ENCODE results near the gene AXIN1. TPM values are rescaled to one million over a fixed set of nuclear protein-coding genes. Genes with fewer than 3 reads are reported as not detected.

AXIN1 gene
- total RNA-seq, 1 experiment from 2014 or later = 43.7 TPM

GRCh38 chr16:303760-304505 is 48.6 kb downstream of the AXIN1 start:
- no peaks in the 10 kb centered on the region for H3K9me3 Mint-ChIP-seq (ENCODE audit: unreplicated experiment)
- DNase-seq (ENCODE audit: unreplicated experiment) = no peak
- TF ChIP-seq CTCF (IDR thresholded peaks at IDR 0.05; ENCODE audit: unreplicated experiment) = no peak
- CTCF ChIA-PET = no interaction called here
- no peaks in the 10 kb centered on the region for H3K4me1 Mint-ChIP-seq (ENCODE audit: insufficient read depth, unreplicated experiment)
- BruUV-seq (replicated peaks) = no TSS peak
- H3K4me3 Mint-ChIP-seq (ENCODE audit: unreplicated experiment) = no peak overlapping the region
- intact Hi-C loops (cut with micrococcal nuclease) = no loop called here
- POLR2A ChIA-PET = no interaction called here
- no peaks in the 10 kb centered on the region for H3K27me3 Mint-ChIP-seq (ENCODE audit: insufficient read depth, unreplicated experiment)
- H3K36me3 Mint-ChIP-seq (ENCODE audit: insufficient read depth, unreplicated experiment) = peaks cover 47% of the 10 kb centered on the region
- H3K27ac Mint-ChIP-seq (ENCODE audit: low read depth, unreplicated experiment) = no peak overlapping the region

GRCh38 chr16:301950-302349 is 50.6 kb downstream of the AXIN1 start:
- TF ChIP-seq CTCF (IDR thresholded peaks at IDR 0.05; ENCODE audit: unreplicated experiment) = no peak
- no TSS peak for BruUV-seq (replicated peaks)
- intact Hi-C loops (cut with micrococcal nuclease) = no loop called here
- CTCF ChIA-PET = no interaction called here
- Mint-ChIP-seq H3K9me3 (ENCODE audit: unreplicated experiment) (no peaks in the 10 kb centered on the region), H3K36me3 (ENCODE audit: insufficient read depth, unreplicated experiment) (peaks cover 60% of the 10 kb centered on the region), H3K4me1 (ENCODE audit: insufficient read depth, unreplicated experiment) (no peaks in the 10 kb centered on the region), H3K4me3 (ENCODE audit: unreplicated experiment) (no peak overlapping the region), H3K27me3 (ENCODE audit: insufficient read depth, unreplicated experiment) (no peaks in the 10 kb centered on the region), H3K27ac (ENCODE audit: low read depth, unreplicated experiment) (no peak overlapping the region)
- DNase-seq (ENCODE audit: unreplicated experiment) = no peak
- POLR2A ChIA-PET = interaction anchor here (1.2 kb wide), 1 partner anchor 67 kb away, joined by 4 read pairs; the partner anchor contains the start of gene FAM234A

- H3K27ac Mint-ChIP-seq (ENCODE audit: low read depth, unreplicated experiment) = no peak overlapping the region
These were observed 51.3 kb downstream of the AXIN1 start for GRCh38 chr16:301235-301634.

GRCh38 chr16:297832-298231 is 54.7 kb downstream of the AXIN1 start:
- Mint-ChIP-seq H3K9me3 (ENCODE audit: unreplicated experiment) (no peaks in the 10 kb centered on the region), H3K27ac (ENCODE audit: low read depth, unreplicated experiment) (no peak overlapping the region), H3K4me1 (ENCODE audit: insufficient read depth, unreplicated experiment) (no peaks in the 10 kb centered on the region), H3K4me3 (ENCODE audit: unreplicated experiment) (no peak overlapping the region), H3K27me3 (ENCODE audit: insufficient read depth, unreplicated experiment) (no peaks in the 10 kb centered on the region), H3K36me3 (ENCODE audit: insufficient read depth, unreplicated experiment) (peaks cover 44% of the 10 kb centered on the region)
- ChIA-PET CTCF (no interaction called here), POLR2A (no interaction called here)
- no TSS peak for BruUV-seq (replicated peaks)
- intact Hi-C loops (cut with micrococcal nuclease) = no loop called here
- TF ChIP-seq CTCF (IDR thresholded peaks at IDR 0.05; ENCODE audit: unreplicated experiment) = no peak
- no peak for DNase-seq (ENCODE audit: unreplicated experiment)

More at GRCh38 chr16:301235-301634, 51.3 kb downstream of the AXIN1 start:
- no peaks in the 10 kb centered on the region for H3K4me1 Mint-ChIP-seq (ENCODE audit: insufficient read depth, unreplicated experiment)
- intact Hi-C loops (cut with micrococcal nuclease) = no loop called here
- ChIA-PET CTCF (interaction anchor here (1.2 kb wide), 1 partner anchor 42 kb away, joined by 3 read pairs; no protein-coding TSS in a partner anchor), POLR2A (no interaction called here)
- no peaks in the 10 kb centered on the region for H3K9me3 Mint-ChIP-seq (ENCODE audit: unreplicated experiment)
- no peak for DNase-seq (ENCODE audit: unreplicated experiment)
- H3K27me3 Mint-ChIP-seq (ENCODE audit: insufficient read depth, unreplicated experiment) = no peaks in the 10 kb centered on the region
- peaks cover 62% of the 10 kb centered on the region for H3K36me3 Mint-ChIP-seq (ENCODE audit: insufficient read depth, unreplicated experiment)
- BruUV-seq (replicated peaks) = no TSS peak
- no peak overlapping the region for H3K4me3 Mint-ChIP-seq (ENCODE audit: unreplicated experiment)
- TF ChIP-seq CTCF (IDR thresholded peaks at IDR 0.05; ENCODE audit: unreplicated experiment) = no peak
